ENCODE measurements around the gene SLC12A8.

The SLC12A8 gene

DNA sequence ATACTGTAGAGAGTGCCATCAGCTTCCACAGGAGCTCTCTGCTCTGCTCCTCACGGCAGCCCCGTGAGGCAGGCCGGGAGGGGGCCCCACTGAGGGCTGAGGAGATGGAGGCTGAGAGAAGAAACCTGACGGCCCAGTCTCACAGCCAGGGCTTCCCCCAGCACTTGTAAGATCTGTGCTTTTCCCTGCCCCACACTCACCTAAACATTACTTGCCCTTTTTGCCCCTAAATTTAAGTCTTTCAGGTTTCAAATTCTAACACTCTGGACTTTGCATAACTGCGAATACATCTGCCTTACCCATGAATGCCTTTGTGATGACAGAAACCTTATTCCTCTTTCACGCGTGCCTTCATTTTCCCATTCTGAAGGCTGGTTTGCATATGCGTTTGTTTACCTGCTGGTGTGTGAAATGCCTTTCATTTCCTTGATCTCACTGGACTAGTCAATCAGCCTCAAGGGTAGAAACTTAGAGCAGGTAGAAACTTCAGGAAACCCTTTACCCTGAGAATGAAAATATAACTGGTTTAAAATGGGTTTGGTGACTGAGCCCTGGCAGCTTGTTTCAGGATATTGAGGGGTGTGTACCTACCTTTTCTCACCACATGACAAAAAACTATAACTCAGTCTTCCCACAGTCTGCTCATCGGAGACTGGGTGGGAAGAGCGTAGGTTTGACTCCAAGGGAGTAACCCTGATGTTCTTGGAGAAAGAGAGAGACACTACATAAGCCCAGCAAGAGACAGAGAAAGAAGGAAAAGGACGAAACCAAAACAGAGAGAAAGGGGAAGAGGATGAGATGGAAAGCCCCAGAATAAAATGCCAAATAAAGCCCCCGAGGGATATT, 20.1 kb downstream of the SLC12A8 start:
- Histone ChIP-seq H3K27ac (ENCODE audit: low read length) (peak overlapping the region; percentile 1), H3K9ac (ENCODE audit: low read depth, low read length) (no peak overlapping the region), H3K9me3 (ENCODE audit: insufficient read depth, low read depth, low read length) (no peaks in the 10 kb centered on the region), H3K27me3 (ENCODE audit: insufficient read depth, low read length) (no peaks in the 10 kb centered on the region), H3K36me3 (ENCODE audit: insufficient read depth, low read depth, low read length) (peaks cover 25% of the 10 kb centered on the region; the same call in 1 of the 2 replicates), H3K4me3 (ENCODE audit: low read length) (no peak overlapping the region), H3K4me1 (ENCODE audit: insufficient read depth, low read length) (peaks cover 29% of the 10 kb centered on the region)

DNA sequence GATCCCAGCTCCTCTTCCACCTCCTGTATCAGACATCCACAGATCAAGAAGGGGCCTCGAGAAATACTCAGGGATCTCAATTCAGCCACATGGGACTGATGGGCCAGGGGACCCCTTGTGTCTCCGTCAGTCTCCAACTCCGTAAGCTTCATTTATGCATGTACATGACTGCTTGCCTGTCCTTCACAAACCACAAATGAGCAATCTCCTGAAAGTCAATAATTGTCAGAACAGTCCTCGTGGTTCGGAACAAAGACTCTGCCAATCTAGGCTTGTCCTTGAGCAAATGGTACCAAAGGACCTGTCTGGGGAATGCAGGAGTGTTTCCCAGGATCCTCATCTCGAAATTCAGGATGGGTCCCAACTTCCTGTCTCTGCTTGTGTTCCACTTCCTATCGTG, 20.8 kb downstream of the SLC12A8 start:
- no peak overlapping the region for H3K9ac ChIP-seq (ENCODE audit: low read depth, low read length)
- no peaks in the 10 kb centered on the region for H3K27me3 ChIP-seq (ENCODE audit: insufficient read depth, low read length)
- H3K27ac ChIP-seq (ENCODE audit: low read length) = peak overlapping the region; percentile 1
- H3K4me1 ChIP-seq (ENCODE audit: insufficient read depth, low read length) = peaks cover 35% of the 10 kb centered on the region
- H3K9me3 ChIP-seq (ENCODE audit: insufficient read depth, low read depth, low read length) = no peaks in the 10 kb centered on the region
- peaks cover 25% of the 10 kb centered on the region; the same call in 1 of the 2 replicates for H3K36me3 ChIP-seq (ENCODE audit: insufficient read depth, low read depth, low read length)
- no peak overlapping the region for H3K4me3 ChIP-seq (ENCODE audit: low read length)

DNA sequence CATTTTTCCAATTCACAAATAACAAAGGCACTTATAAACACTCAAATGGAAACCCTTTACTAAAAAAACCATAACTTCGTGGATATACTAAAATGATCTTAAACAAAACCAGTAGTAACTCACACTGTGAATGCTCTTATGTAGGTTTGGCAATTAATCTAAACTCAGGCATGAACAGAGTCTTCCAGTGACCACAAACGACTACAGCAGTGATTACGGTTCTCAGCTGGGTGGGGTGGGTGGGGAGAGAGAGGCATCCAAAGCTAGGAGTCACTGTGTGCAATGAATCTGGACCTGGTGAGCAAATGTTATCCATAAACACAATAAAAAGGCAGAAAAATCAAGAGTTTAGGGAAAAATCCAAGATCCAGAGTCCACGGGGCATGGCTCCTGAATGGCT, 21.3 kb downstream of the SLC12A8 start:
- Histone ChIP-seq H3K4me3 (ENCODE audit: low read length) (no peak overlapping the region), H3K9me3 (ENCODE audit: insufficient read depth, low read depth, low read length) (no peaks in the 10 kb centered on the region), H3K27ac (ENCODE audit: low read length) (no peak overlapping the region), H3K36me3 (ENCODE audit: insufficient read depth, low read depth, low read length) (peaks cover 25% of the 10 kb centered on the region; the same call in 1 of the 2 replicates), H3K9ac (ENCODE audit: low read depth, low read length) (no peak overlapping the region), H3K27me3 (ENCODE audit: insufficient read depth, low read length) (no peaks in the 10 kb centered on the region), H3K4me1 (ENCODE audit: insufficient read depth, low read length) (peaks cover 35% of the 10 kb centered on the region)

DNA sequence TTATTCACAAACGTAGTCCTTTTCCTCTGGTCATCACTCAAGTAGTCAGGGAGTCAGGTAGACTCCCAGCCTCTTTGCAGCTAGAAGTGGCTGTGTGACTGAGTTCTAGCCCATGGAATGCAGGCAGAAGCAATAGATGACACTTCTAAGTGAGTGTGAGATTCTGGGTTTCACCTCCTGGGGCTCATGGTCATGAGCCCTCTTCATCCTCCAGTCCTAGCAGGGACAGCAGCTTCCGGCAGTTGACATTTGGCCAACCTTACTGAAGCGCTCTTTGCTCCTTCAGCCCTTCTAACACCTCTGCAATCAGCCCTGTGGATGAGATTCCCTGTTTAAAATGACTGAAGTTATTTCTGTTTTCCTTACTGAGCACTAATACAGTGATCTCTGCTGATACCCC, 21.8 kb downstream of the SLC12A8 start:
- H3K4me3 ChIP-seq (ENCODE audit: low read length) = no peak overlapping the region
- no peak overlapping the region for H3K27ac ChIP-seq (ENCODE audit: low read length)
- no peaks in the 10 kb centered on the region for H3K9me3 ChIP-seq (ENCODE audit: insufficient read depth, low read depth, low read length)
- peaks cover 25% of the 10 kb centered on the region; the same call in 1 of the 2 replicates for H3K36me3 ChIP-seq (ENCODE audit: insufficient read depth, low read depth, low read length)
- no peaks in the 10 kb centered on the region for H3K27me3 ChIP-seq (ENCODE audit: insufficient read depth, low read length)
- no peak overlapping the region for H3K9ac ChIP-seq (ENCODE audit: low read depth, low read length)
- H3K4me1 ChIP-seq (ENCODE audit: insufficient read depth, low read length) = peaks cover 35% of the 10 kb centered on the region

DNA sequence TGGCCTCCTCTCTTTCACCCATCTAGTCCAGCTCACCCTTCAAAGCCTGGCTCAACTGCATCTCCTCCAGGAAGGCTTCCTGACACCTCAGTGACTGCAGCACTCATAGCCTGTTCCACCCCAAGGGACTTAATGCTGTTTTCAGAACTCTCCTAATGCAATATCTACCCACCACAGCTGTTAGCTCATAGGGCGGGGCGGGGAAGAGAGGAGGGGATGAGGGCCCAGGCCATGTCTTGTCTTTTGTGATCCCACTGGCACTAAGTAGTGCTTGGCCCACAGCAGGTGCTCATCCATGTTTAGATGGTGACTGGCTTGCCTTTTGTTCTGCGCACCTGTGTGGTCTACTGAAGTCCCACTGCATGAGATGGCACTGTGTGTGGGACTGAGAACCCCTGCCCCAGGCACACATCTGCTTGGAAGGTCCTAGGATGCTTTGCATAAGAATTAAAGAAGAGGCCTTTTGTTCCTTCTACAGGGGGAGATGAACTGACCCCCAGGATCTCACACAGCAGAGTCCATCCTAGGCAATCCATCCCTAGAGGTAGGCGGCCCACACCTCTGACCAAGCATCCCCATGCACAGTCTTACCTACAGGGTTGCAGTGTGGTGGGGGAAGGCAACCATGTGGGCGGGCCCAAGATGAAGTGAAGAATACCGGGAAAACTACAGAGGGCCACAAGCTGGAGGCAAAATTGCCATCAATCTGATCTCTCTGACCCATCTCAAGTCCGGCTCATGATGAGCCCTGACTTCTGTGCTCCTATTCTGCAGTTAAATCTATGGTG, 23.0 kb downstream of the SLC12A8 start:
- H3K9me3 ChIP-seq (ENCODE audit: insufficient read depth, low read depth, low read length) = no peaks in the 10 kb centered on the region
- H3K36me3 ChIP-seq (ENCODE audit: insufficient read depth, low read depth, low read length) = peaks cover 25% of the 10 kb centered on the region; the same call in 1 of the 2 replicates
- H3K4me1 ChIP-seq (ENCODE audit: insufficient read depth, low read length) = peaks cover 35% of the 10 kb centered on the region

DNA sequence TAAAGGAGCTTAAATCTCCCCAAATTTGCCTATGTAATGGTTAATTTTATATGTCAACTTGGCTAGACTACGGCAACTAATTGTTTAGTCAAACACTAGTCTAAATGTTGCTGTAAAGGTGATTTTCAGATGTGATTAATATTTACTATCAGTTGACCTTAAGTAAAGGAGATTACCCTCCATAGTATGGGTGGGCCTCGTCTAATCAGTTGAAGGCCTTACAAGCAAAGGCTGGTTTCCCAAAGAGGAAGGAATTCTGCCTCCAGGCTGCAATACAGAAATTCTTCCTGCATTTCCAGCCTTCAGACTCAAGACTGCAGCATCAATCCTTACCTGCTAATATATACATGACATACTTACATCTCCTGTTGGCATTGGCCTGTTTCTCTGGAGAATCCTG, 23.6 kb downstream of the SLC12A8 start:
- H3K36me3 ChIP-seq (ENCODE audit: insufficient read depth, low read depth, low read length) = peaks cover 25% of the 10 kb centered on the region; the same call in 1 of the 2 replicates
- no peak overlapping the region for H3K4me3 ChIP-seq (ENCODE audit: low read length)
- no peaks in the 10 kb centered on the region for H3K27me3 ChIP-seq (ENCODE audit: insufficient read depth, low read length)
- no peak overlapping the region for H3K9ac ChIP-seq (ENCODE audit: low read depth, low read length)
- peaks cover 29% of the 10 kb centered on the region for H3K4me1 ChIP-seq (ENCODE audit: insufficient read depth, low read length)
- no peak overlapping the region for H3K27ac ChIP-seq (ENCODE audit: low read length)
- H3K9me3 ChIP-seq (ENCODE audit: insufficient read depth, low read depth, low read length) = no peaks in the 10 kb centered on the region

More for the DNA sequence above, 23.0 kb downstream of the SLC12A8 start:
- H3K4me3 ChIP-seq (ENCODE audit: low read length) = no peak overlapping the region
- no peak overlapping the region for H3K27ac ChIP-seq (ENCODE audit: low read length)
- H3K9ac ChIP-seq (ENCODE audit: low read depth, low read length) = no peak overlapping the region
- H3K27me3 ChIP-seq (ENCODE audit: insufficient read depth, low read length) = no peaks in the 10 kb centered on the region

DNA sequence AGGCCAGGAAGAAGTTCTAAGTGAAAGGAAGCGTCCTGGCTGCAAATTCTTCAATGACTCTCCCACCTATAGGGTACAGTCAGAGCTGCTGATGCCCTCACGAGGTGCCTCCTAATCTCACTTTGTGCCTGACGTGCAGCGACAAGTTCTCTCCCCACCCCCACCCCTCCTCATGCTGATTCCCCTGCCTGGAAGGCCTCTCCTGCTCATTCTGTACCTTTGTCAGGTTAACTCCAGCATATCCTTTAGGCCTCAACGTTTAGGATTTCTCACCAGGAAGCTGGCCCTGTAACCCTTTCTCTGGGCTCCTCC, 25.0 kb downstream of the SLC12A8 start:
- Histone ChIP-seq H3K27ac (ENCODE audit: low read length) (no peak overlapping the region), H3K36me3 (ENCODE audit: insufficient read depth, low read depth, low read length) (peaks cover 25% of the 10 kb centered on the region; the same call in 1 of the 2 replicates), H3K9me3 (ENCODE audit: insufficient read depth, low read depth, low read length) (no peaks in the 10 kb centered on the region), H3K9ac (ENCODE audit: low read depth, low read length) (no peak overlapping the region), H3K4me1 (ENCODE audit: insufficient read depth, low read length) (peaks cover 33% of the 10 kb centered on the region), H3K27me3 (ENCODE audit: insufficient read depth, low read length) (no peaks in the 10 kb centered on the region), H3K4me3 (ENCODE audit: low read length) (no peak overlapping the region)

DNA sequence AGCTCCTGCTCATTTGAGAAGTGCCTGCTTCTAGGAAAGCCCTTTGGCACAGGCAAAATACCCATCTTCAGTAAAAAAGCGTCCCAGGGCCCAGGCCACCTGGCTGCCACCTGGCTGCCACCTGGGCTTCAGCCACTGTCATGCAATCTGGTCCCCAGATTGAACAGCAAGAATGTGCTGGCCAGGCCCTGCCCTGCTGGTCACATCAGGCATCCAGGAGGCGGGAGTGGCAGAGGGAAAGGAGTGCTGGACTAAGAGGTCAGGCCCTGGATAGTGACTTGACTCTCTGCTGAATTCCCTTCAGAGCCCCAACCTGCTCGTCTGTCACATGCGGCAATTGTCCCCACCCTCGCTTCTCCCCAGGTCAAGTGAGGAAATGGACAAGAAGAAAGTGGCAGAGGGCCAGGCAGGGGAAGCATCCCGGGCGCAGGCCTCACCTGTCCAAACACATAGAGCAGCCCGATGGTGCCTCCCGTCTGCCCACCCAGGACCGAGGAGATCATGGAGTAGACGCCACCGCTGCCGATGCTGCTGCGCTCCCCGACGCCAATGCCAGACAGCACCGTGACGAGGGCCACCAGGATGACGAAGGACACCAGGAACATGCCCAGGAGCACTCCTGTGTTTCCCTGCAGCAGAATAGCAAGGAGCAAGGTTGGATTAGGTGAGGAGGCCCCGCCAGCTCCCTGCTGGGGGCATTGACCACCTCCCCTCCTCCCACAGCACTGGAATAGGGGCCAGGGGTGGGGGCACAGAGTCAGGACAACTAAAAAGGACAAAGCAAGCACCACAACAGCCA, 25.5 kb downstream of the SLC12A8 start:
- no peaks in the 10 kb centered on the region for H3K9me3 ChIP-seq (ENCODE audit: insufficient read depth, low read depth, low read length)
- peaks cover 29% of the 10 kb centered on the region for H3K4me1 ChIP-seq (ENCODE audit: insufficient read depth, low read length)
- H3K4me3 ChIP-seq (ENCODE audit: low read length) = no peak overlapping the region
- no peak overlapping the region for H3K9ac ChIP-seq (ENCODE audit: low read depth, low read length)
- peaks cover 25% of the 10 kb centered on the region; the same call in 1 of the 2 replicates for H3K36me3 ChIP-seq (ENCODE audit: insufficient read depth, low read depth, low read length)
- H3K27me3 ChIP-seq (ENCODE audit: insufficient read depth, low read length) = no peaks in the 10 kb centered on the region
- H3K27ac ChIP-seq (ENCODE audit: low read length) = peak overlapping the region; percentile 18

DNA sequence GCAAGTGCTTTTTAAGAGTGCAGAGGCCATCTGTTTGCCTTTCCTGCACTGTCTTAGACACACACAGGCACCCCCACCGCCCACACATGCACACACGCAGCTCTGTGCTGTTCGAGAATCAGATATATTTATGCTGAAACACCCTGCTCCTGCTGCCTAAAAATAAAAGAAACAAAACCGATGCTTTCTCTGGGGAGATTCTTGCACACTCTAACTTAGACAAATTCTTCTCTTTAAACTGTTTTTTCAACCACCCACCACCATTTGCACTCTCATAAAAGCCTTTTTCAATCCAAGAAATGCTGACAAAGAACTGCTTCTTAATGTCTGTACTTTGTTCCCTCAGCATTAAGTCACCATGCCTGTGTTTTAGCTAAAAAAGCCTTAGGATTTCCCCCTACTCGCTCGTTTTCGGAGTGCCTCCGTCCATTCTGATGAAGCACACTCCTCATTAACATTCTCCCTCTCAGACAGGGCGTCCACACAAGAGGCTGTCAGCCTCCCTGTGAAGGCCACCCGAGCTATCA, 26.2 kb downstream of the SLC12A8 start:
- H3K9ac ChIP-seq (ENCODE audit: low read depth, low read length) = no peak overlapping the region
- no peaks in the 10 kb centered on the region for H3K27me3 ChIP-seq (ENCODE audit: insufficient read depth, low read length)
- peaks cover 25% of the 10 kb centered on the region for H3K4me1 ChIP-seq (ENCODE audit: insufficient read depth, low read length)
- peaks cover 25% of the 10 kb centered on the region; the same call in 1 of the 2 replicates for H3K36me3 ChIP-seq (ENCODE audit: insufficient read depth, low read depth, low read length)
- H3K4me3 ChIP-seq (ENCODE audit: low read length) = no peak overlapping the region
- peak overlapping the region; percentile 18 for H3K27ac ChIP-seq (ENCODE audit: low read length)
- no peaks in the 10 kb centered on the region for H3K9me3 ChIP-seq (ENCODE audit: insufficient read depth, low read depth, low read length)

DNA sequence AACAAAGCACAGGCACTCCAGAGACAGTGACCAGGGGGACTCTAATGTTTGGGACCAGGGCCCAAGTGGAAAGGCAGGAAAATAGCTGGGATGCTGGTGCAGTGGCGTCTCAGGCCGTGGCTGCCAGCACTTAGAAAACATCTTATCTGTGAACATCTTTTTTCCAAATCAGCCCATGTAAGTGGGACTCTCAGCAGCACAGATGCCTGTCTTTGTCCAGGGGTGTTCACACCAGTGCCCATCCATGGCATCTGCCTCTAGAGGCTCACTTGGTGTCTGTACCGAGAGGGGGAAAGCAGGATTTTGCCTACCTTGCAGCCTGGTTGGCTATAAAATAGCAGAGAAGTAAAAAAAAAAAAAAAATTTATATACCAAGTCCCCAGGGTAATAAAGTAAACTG, 26.7 kb downstream of the SLC12A8 start:
- Histone ChIP-seq H3K4me3 (ENCODE audit: low read length) (no peak overlapping the region), H3K9ac (ENCODE audit: low read depth, low read length) (no peak overlapping the region), H3K4me1 (ENCODE audit: insufficient read depth, low read length) (peaks cover 25% of the 10 kb centered on the region)

DNA sequence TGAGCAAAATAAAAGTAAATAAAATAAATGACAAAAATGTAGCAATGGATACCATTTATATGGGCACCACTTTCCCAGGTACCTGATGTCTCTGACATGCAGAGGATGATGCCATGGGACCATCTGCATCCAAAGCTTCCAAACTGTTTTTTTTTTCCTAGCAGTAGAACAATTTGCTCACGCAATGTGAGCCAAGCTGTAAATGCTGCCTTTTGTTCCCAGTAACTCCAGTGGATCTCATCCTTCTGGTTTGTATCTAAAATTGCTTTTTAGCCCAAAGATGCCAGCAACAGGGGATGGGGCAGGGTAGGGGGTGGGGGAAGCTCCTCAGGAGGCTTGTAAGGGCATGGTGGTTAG, 32.7 kb downstream of the SLC12A8 start:
- Histone ChIP-seq H3K9me3 (ENCODE audit: insufficient read depth, low read depth, low read length) (no peaks in the 10 kb centered on the region), H3K36me3 (ENCODE audit: insufficient read depth, low read depth, low read length) (no peaks in the 10 kb centered on the region), H3K9ac (ENCODE audit: low read depth, low read length) (no peak overlapping the region), H3K4me1 (ENCODE audit: insufficient read depth, low read length) (peaks cover 7% of the 10 kb centered on the region; the same call in 1 of the 2 replicates), H3K4me3 (ENCODE audit: low read length) (no peak overlapping the region), H3K27ac (ENCODE audit: low read length) (no peak overlapping the region), H3K27me3 (ENCODE audit: insufficient read depth, low read length) (no peaks in the 10 kb centered on the region)

More for the DNA sequence above, 26.7 kb downstream of the SLC12A8 start:
- Histone ChIP-seq H3K27me3 (ENCODE audit: insufficient read depth, low read length) (no peaks in the 10 kb centered on the region), H3K36me3 (ENCODE audit: insufficient read depth, low read depth, low read length) (peaks cover 25% of the 10 kb centered on the region; the same call in 1 of the 2 replicates), H3K27ac (ENCODE audit: low read length) (no peak overlapping the region), H3K9me3 (ENCODE audit: insufficient read depth, low read depth, low read length) (no peaks in the 10 kb centered on the region)

All from iPS-20b (cell line).